GM10266 (cell line): Measurements from ENCODE around the gene TLE4.
"Not testable (repeated sequence)": the region's sequence is repeated elsewhere in the genome, so short reads cannot be mapped to it uniquely, and the experiment has no call there.

ENCODE experiments used
- DNase-seq: peaks from one replicate; pipeline ENCODE4 v3.0.0; 2012; ENCODE audit errors: extremely low spot score
- TF ChIP-seq, protein P1 (sequence below): IDR thresholded peaks from 2 replicates; pipeline ENCODE4 v1.5.1; 2012; ENCODE audit warnings: mild to moderate bottlenecking, low read depth; ENCODE audit not compliant: control insufficient read depth, insufficient read depth; ENCODE audit errors: missing control alignments

The TLE4 gene

GRCh38 chr9:79645110-79645509, 73.3 kb downstream of the TLE4 start:
- TF ChIP-seq, protein P1, sequence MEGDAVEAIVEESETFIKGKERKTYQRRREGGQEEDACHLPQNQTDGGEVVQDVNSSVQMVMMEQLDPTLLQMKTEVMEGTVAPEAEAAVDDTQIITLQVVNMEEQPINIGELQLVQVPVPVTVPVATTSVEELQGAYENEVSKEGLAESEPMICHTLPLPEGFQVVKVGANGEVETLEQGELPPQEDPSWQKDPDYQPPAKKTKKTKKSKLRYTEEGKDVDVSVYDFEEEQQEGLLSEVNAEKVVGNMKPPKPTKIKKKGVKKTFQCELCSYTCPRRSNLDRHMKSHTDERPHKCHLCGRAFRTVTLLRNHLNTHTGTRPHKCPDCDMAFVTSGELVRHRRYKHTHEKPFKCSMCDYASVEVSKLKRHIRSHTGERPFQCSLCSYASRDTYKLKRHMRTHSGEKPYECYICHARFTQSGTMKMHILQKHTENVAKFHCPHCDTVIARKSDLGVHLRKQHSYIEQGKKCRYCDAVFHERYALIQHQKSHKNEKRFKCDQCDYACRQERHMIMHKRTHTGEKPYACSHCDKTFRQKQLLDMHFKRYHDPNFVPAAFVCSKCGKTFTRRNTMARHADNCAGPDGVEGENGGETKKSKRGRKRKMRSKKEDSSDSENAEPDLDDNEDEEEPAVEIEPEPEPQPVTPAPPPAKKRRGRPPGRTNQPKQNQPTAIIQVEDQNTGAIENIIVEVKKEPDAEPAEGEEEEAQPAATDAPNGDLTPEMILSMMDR: no peak
- no peak for DNase-seq

- DNase-seq: no peak
- TF ChIP-seq, protein P1: no peak
These were observed 74.3 kb downstream of the TLE4 start for GRCh38 chr9:79646096-79646495.

GRCh38 chr9:79651251-79651795, 79.6 kb downstream of the TLE4 start:
- DNase-seq: no peak
- TF ChIP-seq, protein P1: no peak

- TF ChIP-seq, protein P1: no peak
- DNase-seq: no peak
These were observed 80.8 kb downstream of the TLE4 start for GRCh38 chr9:79652598-79652997.

DNA sequence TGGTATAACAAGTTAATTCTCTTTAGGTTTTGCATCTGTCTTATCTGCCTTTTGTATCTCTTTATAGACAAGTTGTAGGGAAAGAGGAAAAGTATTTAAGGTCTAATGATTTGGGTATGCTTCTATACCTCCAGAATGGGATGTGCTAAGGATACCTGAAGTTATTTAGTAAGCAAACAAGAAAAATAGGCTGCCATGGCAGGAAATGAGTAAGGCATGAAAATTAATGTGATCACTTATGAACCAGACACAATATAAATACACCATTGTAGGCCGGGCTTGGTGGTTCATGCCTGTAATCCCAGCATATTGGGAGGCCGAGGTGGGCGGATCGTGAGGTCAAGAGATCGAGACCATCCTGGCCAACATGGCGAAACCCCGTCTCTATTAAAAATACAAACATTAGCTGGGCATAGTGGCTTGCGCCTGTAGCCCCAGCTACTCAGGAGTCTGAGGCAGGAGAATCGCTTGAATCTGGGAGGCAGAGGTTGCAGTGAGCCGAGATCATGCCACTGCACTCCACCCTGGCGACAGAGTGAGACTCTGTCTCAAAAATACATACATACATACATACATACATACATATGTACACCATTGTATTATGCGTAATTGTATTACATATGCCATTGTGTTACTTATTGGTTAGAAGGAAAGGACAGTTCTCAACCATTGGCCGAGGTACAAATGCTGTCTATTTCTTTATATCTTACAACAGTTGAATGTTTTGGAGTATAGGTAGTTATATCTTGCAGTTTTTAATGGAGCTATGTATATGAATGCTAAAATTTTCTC, 83.0 kb downstream of the TLE4 start:
- DNase-seq: not testable (repeated sequence)

DNA sequence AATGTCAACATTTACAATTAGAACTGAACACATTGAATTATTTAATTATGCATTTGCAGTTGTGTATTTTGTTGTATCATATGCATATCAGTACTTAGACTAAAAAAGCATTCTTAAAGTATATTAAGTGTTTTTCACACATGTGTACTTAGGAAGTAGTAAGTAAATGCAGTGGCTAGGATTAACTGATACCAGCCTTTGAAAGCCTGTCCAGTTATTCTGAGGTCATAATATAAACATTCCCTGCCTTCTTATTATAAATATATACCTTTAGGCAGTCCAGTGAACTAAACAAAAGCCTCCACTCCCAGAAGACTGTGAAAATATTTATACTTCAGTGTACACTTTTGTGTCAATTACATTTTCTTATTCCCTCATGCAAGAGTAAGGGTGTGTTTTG, 83.8 kb downstream of the TLE4 start:
- DNase-seq: no peak

GRCh38 chr9:79656169-79656568, 84.4 kb downstream of the TLE4 start:
- TF ChIP-seq, protein P1: no peak
- no peak for DNase-seq

More for the DNA sequence above, 83.8 kb downstream of the TLE4 start:
- TF ChIP-seq, protein P1: no peak
